ENCODE data around the gene RAB17.

- no peak for TF ChIP-seq EZH2phosphoT487 (IDR thresholded peaks at IDR 0.05; ENCODE audit: borderline replicate concordance)
- no peak for TF ChIP-seq CTCF (conservative IDR thresholded peaks at IDR 0.05; ENCODE audit: low read length)
Observed at GRCh38 chr2:237546040-237546875, 44.3 kb downstream of the RAB17 start.
